ENCODE measurements around the gene TP53.

GRCh38 chr17:7705269-7706255 lies 18.3 kb upstream of the TP53 start:
- TF ChIP-seq POLR2AphosphoS5 (IDR thresholded peaks at IDR 0.05): no peak
- TF ChIP-seq, protein P1, sequence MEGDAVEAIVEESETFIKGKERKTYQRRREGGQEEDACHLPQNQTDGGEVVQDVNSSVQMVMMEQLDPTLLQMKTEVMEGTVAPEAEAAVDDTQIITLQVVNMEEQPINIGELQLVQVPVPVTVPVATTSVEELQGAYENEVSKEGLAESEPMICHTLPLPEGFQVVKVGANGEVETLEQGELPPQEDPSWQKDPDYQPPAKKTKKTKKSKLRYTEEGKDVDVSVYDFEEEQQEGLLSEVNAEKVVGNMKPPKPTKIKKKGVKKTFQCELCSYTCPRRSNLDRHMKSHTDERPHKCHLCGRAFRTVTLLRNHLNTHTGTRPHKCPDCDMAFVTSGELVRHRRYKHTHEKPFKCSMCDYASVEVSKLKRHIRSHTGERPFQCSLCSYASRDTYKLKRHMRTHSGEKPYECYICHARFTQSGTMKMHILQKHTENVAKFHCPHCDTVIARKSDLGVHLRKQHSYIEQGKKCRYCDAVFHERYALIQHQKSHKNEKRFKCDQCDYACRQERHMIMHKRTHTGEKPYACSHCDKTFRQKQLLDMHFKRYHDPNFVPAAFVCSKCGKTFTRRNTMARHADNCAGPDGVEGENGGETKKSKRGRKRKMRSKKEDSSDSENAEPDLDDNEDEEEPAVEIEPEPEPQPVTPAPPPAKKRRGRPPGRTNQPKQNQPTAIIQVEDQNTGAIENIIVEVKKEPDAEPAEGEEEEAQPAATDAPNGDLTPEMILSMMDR (IDR thresholded peaks at IDR 0.05): no peak
- TF ChIP-seq POLR2A (IDR thresholded peaks at IDR 0.05): no peak
- TF ChIP-seq EP300 (IDR thresholded peaks at IDR 0.05): no peak

Measured in upper lobe of left lung (tissue), 4 donors.